ENCODE measurements around the gene DDX31.

DNA sequence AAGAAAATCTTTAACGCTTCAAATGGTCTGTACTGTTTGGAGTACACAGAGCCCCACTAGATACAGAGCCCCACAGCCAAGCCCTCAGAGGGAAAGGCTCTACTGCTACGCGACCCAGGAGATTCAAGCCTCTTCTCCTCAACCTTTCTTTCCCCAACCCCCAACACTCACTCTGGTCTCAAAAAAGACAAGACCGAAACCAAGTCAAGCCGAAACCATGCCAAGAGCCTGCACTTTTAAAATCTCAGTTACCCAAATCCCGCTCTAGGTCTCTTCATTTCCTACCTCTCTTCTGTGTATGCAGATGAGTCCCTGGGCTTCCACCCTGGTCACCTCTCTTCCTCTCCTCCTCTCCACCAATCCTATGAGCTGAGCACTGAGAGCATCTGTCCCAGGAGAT is 55.5 kb downstream of the DDX31 start:
- TF ChIP-seq, protein P1, sequence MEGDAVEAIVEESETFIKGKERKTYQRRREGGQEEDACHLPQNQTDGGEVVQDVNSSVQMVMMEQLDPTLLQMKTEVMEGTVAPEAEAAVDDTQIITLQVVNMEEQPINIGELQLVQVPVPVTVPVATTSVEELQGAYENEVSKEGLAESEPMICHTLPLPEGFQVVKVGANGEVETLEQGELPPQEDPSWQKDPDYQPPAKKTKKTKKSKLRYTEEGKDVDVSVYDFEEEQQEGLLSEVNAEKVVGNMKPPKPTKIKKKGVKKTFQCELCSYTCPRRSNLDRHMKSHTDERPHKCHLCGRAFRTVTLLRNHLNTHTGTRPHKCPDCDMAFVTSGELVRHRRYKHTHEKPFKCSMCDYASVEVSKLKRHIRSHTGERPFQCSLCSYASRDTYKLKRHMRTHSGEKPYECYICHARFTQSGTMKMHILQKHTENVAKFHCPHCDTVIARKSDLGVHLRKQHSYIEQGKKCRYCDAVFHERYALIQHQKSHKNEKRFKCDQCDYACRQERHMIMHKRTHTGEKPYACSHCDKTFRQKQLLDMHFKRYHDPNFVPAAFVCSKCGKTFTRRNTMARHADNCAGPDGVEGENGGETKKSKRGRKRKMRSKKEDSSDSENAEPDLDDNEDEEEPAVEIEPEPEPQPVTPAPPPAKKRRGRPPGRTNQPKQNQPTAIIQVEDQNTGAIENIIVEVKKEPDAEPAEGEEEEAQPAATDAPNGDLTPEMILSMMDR (IDR thresholded peaks at IDR 0.05; ENCODE audit: low read depth, low read length, poor library complexity, severe bottlenecking), result no peak
- TF ChIP-seq EZH2phosphoT487 (IDR thresholded peaks at IDR 0.05; ENCODE audit: borderline replicate concordance, low read length), result no peak

All from DOHH2 (cell line).